AG10803 (cell line): ENCODE results near the gene BORCS5.
"Not testable (repeated sequence)": the region's sequence is repeated elsewhere in the genome, so short reads cannot be mapped to it uniquely, and the experiment has no call there.

Experiments used
- DNase-seq: peaks from one replicate; pipeline ENCODE4 v3.0.0; 2010; ENCODE audit warnings: low read depth
- H3K4me3 ChIP-seq: 2 replicates; pipeline ENCODE4 v1.5.1; 2011; ENCODE audit warnings: mild to moderate bottlenecking, low read length, control low read depth
- CTCF ChIP-seq: conservative IDR thresholded peaks from 2 replicates; pipeline ENCODE4 v1.5.1; 2011; ENCODE audit warnings: mild to moderate bottlenecking, low read length, control low read depth, inconsistent platforms

The BORCS5 gene

GRCh38 chr12:12465522-12465921, 108.6 kb downstream of the BORCS5 start:
- H3K4me3 ChIP-seq: no peak overlapping the region
- no peak for DNase-seq
- TF ChIP-seq CTCF: no peak

- TF ChIP-seq CTCF: no peak
- no peak for DNase-seq
- H3K4me3 ChIP-seq: no peak overlapping the region
Observed at GRCh38 chr12:12466157-12466556, 109.3 kb downstream of the BORCS5 start.

GRCh38 chr12:12467264-12467663, 110.4 kb downstream of the BORCS5 start:
- no peak for TF ChIP-seq CTCF
- no peak overlapping the region for H3K4me3 ChIP-seq
- no peak for DNase-seq

- H3K4me3 ChIP-seq: no peak overlapping the region
- no peak for TF ChIP-seq CTCF
- DNase-seq: no peak
Observed at GRCh38 chr12:12467688-12468261, 110.9 kb downstream of the BORCS5 start.

- no peak for TF ChIP-seq CTCF
- H3K4me3 ChIP-seq: no peak overlapping the region
- no peak for DNase-seq
Observed at GRCh38 chr12:12468575-12468974, 111.7 kb downstream of the BORCS5 start.

- no peak overlapping the region for H3K4me3 ChIP-seq
- TF ChIP-seq CTCF: no peak
- DNase-seq: no peak
Observed at GRCh38 chr12:12469386-12469785, 112.5 kb downstream of the BORCS5 start.

GRCh38 chr12:12470751-12471306, 114.0 kb downstream of the BORCS5 start:
- no peak overlapping the region for H3K4me3 ChIP-seq
- no peak for TF ChIP-seq CTCF
- no peak for DNase-seq

GRCh38 chr12:12471982-12472961, 115.4 kb downstream of the BORCS5 start:
- not testable (repeated sequence) for DNase-seq, H3K4me3 ChIP-seq
